HepG2 (cell line): ENCODE measurements around the gene ASB3. TPM values are rescaled to one million over a fixed set of nuclear protein-coding genes. Genes with fewer than 3 reads are reported as not detected.

Source experiments
- ATAD3A ChIP-seq: sonication (generic); formaldehyde crosslinking; IDR thresholded peaks from 2 replicates; pipeline ENCODE4 v1.4.0; 2020; ENCODE audit warnings: missing genetic modification reagents
- NCOA5 ChIP-seq: sonication (generic); formaldehyde crosslinking; IDR thresholded peaks from 2 replicates; pipeline ENCODE4 v1.4.0; 2020; ENCODE audit warnings: missing genetic modification reagents
- RARG ChIP-seq: sonication (generic); formaldehyde crosslinking; IDR thresholded peaks from 2 replicates; pipeline ENCODE4 v1.4.0; 2020; ENCODE audit warnings: low read depth, mild to moderate bottlenecking, missing genetic modification reagents
- ZBTB37 ChIP-seq: sonication (generic); formaldehyde crosslinking; IDR thresholded peaks from 2 replicates; pipeline ENCODE4 v1.4.0; 2020; ENCODE audit warnings: mild to moderate bottlenecking, missing genetic modification reagents
- ZBTB38 ChIP-seq: sonication (generic); formaldehyde crosslinking; IDR thresholded peaks from 2 replicates; pipeline ENCODE4 v1.5.1; 2020; ENCODE audit warnings: mild to moderate bottlenecking, missing genetic modification reagents
- ZFX ChIP-seq: sonication (generic); formaldehyde crosslinking; IDR thresholded peaks from 2 replicates; pipeline ENCODE4 v1.4.0; 2020; ENCODE audit warnings: mild to moderate bottlenecking, low read depth, missing genetic modification reagents, moderate library complexity
- ZMYM4 ChIP-seq: sonication (generic); formaldehyde crosslinking; IDR thresholded peaks from 2 replicates; pipeline ENCODE4 v1.8.1; 2023; ENCODE audit warnings: mild to moderate bottlenecking, missing genetic modification reagents
- ZNF263 ChIP-seq: sonication (generic); formaldehyde crosslinking; IDR thresholded peaks from 2 replicates; pipeline ENCODE4 v1.4.0; 2020; ENCODE audit warnings: missing genetic modification reagents
- ZNF501 ChIP-seq: sonication (generic); formaldehyde crosslinking; IDR thresholded peaks from 2 replicates; pipeline ENCODE4 v1.5.1; 2020; ENCODE audit warnings: mild to moderate bottlenecking, moderate library complexity, missing genetic modification reagents
- polyA plus RNA-seq, 8 experiments: library from polyadenylated mRNA; depleted of rRNA in 3 of 8; stranded (reverse) in 7 of 8; unstranded in 1 of 8; fragments of >200 nt; fragmentation: Illumina TruSeq in 4 of 8; extraction: Trizol in 4 of 8; gene quantifications; 2 replicates each; pipeline versions ENCODE4 v1.2.1 to v1.2.3, GENCODE V29; 2011 to 2016; ENCODE audit warnings: low read depth in 4 of 8, missing spikeins in 1 of 8, mixed read lengths in 1 of 8; ENCODE audit not compliant: insufficient read depth in 1 of 8
- total RNA-seq, 5 experiments: library from RNA; depleted of rRNA; stranded (reverse); fragments of >200 nt; fragmentation: Illumina TruSeq; extraction: Trizol; gene quantifications; 2 replicates each; pipeline ENCODE4 v1.2.3, GENCODE V29; 2016; ENCODE audit warnings: low read depth in 1 of 5
- TF ChIP-seq, protein P1 (sequence below): sonication (generic); formaldehyde crosslinking; IDR thresholded peaks from 2 replicates; pipeline ENCODE4 v1.5.1; 2020; ENCODE audit warnings: mild to moderate bottlenecking, missing genetic modification reagents
- TF ChIP-seq, protein P2 (sequence below): sonication (generic); formaldehyde crosslinking; IDR thresholded peaks from 2 replicates; pipeline ENCODE4 v1.4.0; 2020; ENCODE audit warnings: mild to moderate bottlenecking, low read depth, missing genetic modification reagents
- TF ChIP-seq, protein P3 (sequence below): sonication (generic); formaldehyde crosslinking; IDR thresholded peaks from 2 replicates; pipeline ENCODE4 v1.5.0; 2020; ENCODE audit warnings: missing genetic modification reagents, mild to moderate bottlenecking, borderline replicate concordance
- TF ChIP-seq, protein P4 (sequence below): sonication (generic); formaldehyde crosslinking; IDR thresholded peaks from 2 replicates; pipeline ENCODE4 v1.5.0; 2020; ENCODE audit warnings: mild to moderate bottlenecking, missing genetic modification reagents, moderate library complexity

ASB3 gene
- total and polyA plus RNA-seq, 2 of the 13 experiments (the other 11 are each of a cell fraction or from before 2014, with no cell fraction given), result 40.1 to 41.8 TPM

DNA sequence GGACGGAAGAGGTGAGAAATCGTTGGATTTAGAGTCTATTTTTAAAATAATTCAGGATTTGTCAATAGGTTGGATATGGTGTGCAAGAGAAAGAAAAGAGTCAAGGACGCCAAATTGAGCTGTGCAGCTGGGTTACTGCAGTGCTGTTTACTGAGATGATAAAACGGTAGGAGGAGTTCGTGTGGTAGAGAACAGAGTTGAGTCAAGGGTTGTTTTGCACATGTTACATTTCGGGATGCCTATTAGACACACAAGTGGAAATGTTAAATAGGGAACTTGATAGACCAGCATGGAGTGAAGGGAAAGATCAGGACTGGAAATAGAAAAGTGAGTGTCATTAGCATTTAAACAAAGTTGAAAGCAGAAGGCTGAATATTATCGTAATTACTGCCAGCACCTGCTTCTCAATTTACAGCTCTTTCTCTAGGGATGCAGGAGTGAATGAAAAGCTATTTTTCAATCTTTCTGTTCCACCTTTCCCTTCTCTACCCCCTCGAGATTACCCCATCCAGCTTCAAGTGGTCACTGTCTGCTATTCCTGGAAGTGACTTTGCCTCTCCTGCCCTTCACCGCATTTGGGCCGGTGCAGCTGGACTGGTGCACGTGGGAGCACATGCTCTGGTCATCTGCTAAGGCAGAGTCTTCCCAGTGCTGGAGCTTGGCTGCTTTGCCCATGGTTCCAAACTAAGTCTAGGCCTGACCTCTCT is 42.7 kb upstream of the ASB3 start (continued):
- 0 out of 2 replicates have a peak, but pooled peaks have one; percentile 35 for TF ChIP-seq ZBTB38 (CRISPR knock-in tag)
- TF ChIP-seq, protein P1, sequence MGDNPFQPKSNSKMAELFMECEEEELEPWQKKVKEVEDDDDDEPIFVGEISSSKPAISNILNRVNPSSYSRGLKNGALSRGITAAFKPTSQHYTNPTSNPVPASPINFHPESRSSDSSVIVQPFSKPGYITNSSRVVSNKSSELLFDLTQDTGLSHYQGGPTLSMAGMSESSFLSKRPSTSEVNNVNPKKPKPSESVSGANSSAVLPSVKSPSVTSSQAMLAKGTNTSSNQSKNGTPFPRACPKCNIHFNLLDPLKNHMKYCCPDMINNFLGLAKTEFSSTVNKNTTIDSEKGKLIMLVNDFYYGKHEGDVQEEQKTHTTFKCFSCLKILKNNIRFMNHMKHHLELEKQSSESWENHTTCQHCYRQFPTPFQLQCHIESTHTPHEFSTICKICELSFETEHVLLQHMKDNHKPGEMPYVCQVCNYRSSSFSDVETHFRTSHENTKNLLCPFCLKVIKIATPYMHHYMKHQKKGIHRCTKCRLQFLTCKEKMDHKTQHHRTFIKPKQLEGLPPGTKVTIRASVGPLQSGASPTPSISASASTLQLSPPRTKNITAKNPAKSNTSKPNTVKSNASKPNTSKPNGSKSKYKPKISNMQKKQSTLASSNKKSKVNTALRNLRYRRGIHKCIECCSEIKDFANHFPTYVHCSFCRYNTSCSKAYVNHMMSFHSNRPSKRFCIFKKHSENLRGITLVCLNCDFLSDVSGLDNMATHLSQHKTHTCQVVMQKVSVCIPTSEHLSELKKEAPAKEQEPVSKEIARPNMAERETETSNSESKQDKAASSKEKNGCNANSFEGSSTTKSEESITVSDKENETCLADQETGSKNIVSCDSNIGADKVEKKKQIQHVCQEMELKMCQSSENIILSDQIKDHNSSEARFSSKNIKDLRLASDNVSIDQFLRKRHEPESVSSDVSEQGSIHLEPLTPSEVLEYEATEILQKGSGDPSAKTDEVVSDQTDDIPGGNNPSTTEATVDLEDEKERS, result no peak
- no peak for TF ChIP-seq ZBTB37 (CRISPR knock-in tag)
- no peak for TF ChIP-seq ATAD3A (CRISPR knock-in tag)
- TF ChIP-seq, protein P2, sequence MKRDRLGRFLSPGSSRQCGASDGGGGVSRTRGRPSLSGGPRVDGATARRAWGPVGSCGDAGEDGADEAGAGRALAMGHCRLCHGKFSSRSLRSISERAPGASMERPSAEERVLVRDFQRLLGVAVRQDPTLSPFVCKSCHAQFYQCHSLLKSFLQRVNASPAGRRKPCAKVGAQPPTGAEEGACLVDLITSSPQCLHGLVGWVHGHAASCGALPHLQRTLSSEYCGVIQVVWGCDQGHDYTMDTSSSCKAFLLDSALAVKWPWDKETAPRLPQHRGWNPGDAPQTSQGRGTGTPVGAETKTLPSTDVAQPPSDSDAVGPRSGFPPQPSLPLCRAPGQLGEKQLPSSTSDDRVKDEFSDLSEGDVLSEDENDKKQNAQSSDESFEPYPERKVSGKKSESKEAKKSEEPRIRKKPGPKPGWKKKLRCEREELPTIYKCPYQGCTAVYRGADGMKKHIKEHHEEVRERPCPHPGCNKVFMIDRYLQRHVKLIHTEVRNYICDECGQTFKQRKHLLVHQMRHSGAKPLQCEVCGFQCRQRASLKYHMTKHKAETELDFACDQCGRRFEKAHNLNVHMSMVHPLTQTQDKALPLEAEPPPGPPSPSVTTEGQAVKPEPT, result 0 out of 2 replicates have a peak, but pooled peaks have one; percentile 62
- no peak for TF ChIP-seq ZNF501 (CRISPR knock-in tag)
- TF ChIP-seq, protein P3, sequence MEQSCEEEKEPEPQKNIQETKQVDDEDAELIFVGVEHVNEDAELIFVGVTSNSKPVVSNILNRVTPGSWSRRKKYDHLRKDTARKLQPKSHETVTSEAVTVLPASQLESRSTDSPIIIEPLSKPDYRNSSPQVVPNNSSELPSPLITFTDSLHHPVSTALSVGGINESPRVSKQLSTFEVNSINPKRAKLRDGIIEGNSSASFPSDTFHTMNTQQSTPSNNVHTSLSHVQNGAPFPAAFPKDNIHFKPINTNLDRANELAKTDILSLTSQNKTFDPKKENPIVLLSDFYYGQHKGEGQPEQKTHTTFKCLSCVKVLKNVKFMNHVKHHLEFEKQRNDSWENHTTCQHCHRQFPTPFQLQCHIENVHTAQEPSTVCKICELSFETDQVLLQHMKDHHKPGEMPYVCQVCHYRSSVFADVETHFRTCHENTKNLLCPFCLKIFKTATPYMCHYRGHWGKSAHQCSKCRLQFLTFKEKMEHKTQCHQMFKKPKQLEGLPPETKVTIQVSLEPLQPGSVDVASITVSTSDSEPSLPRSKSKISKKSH (CRISPR knock-in tag), result no peak
- TF ChIP-seq ZMYM4 (CRISPR knock-in tag), result 0 out of 2 replicates have a peak, but pooled peaks have one; percentile 40
- TF ChIP-seq ZFX (CRISPR knock-in tag), result peak; percentile 26; the same call in 1 of the 2 replicates
- TF ChIP-seq, protein P4, sequence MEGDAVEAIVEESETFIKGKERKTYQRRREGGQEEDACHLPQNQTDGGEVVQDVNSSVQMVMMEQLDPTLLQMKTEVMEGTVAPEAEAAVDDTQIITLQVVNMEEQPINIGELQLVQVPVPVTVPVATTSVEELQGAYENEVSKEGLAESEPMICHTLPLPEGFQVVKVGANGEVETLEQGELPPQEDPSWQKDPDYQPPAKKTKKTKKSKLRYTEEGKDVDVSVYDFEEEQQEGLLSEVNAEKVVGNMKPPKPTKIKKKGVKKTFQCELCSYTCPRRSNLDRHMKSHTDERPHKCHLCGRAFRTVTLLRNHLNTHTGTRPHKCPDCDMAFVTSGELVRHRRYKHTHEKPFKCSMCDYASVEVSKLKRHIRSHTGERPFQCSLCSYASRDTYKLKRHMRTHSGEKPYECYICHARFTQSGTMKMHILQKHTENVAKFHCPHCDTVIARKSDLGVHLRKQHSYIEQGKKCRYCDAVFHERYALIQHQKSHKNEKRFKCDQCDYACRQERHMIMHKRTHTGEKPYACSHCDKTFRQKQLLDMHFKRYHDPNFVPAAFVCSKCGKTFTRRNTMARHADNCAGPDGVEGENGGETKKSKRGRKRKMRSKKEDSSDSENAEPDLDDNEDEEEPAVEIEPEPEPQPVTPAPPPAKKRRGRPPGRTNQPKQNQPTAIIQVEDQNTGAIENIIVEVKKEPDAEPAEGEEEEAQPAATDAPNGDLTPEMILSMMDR (CRISPR knock-in tag), result 0 out of 2 replicates have a peak, but pooled peaks have one; percentile 6
- no peak for TF ChIP-seq RARG (CRISPR knock-in tag)
- peak; percentile 24; the same call in 1 of the 2 replicates for TF ChIP-seq ZNF263 (CRISPR knock-in tag)
- TF ChIP-seq NCOA5 (CRISPR knock-in tag), result no peak
